ENCODE data around the gene CRKL.

DNA sequence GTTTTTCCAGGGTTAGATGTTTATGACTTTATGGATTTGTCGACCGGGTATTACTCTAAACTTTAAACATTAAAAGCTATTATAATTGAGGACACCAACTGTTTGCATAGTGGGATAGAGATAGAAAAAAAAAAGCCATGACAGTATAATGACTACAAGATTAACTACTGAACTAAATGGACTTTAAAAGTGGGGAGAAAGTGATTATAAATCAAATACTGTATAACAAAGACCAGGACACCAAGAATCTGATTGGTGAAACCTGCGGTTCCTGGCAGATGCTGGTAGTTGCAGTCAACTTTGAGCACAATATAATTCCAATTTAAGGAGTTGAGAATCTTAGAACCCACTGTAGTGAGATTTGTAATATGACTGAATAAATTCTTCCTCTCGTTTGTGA is 2.5 kb downstream of the CRKL start:
- TF ChIP-seq EZH2 (IDR thresholded peaks at IDR 0.05; ENCODE audit: borderline replicate concordance, low read depth, low read length, poor library complexity, severe bottlenecking) = no peak
- TF ChIP-seq, protein P1, sequence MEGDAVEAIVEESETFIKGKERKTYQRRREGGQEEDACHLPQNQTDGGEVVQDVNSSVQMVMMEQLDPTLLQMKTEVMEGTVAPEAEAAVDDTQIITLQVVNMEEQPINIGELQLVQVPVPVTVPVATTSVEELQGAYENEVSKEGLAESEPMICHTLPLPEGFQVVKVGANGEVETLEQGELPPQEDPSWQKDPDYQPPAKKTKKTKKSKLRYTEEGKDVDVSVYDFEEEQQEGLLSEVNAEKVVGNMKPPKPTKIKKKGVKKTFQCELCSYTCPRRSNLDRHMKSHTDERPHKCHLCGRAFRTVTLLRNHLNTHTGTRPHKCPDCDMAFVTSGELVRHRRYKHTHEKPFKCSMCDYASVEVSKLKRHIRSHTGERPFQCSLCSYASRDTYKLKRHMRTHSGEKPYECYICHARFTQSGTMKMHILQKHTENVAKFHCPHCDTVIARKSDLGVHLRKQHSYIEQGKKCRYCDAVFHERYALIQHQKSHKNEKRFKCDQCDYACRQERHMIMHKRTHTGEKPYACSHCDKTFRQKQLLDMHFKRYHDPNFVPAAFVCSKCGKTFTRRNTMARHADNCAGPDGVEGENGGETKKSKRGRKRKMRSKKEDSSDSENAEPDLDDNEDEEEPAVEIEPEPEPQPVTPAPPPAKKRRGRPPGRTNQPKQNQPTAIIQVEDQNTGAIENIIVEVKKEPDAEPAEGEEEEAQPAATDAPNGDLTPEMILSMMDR (conservative IDR thresholded peaks at IDR 0.05; ENCODE audit: low read depth, low read length) = no peak

Measured in A673 (cell line).